ENCODE results near the gene MSH4. TPM values are rescaled to one million over a fixed set of nuclear protein-coding genes. Genes with fewer than 3 reads are reported as not detected.
A peak's percentile ranks its signal among the peaks of the same experiment; 100 is the strongest.
"Not testable (repeated sequence)": the region's sequence is repeated elsewhere in the genome, so short reads cannot be mapped to it uniquely, and the experiment has no call there.

Gene MSH4
- polyA plus RNA-seq, 3 donors = 0.21 to 0.79 (median 0.70) TPM

DNA sequence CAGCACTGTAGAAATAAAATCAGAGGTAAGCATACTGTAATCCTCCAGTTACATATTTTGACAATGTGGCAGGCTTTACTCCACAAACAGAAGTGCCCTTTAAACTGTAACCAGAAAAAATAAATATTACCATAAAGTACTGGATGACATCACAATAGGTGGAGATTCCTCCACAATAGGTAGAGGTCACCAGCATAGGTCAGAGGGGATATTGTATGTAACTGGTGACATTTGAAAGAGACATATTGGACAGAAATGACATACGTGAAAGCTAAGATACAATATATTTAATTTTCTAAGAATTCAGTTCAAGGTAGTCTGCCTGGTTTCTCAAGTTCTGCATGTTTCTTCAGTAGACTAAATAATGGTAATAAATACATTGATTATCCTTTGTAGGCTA, 135.6 kb downstream of the MSH4 start, which contains the start of gene ASB17:
TSS of gene ASB17 (minus strand) at position 101 of the 400 bp plus-strand sequence. CDS start 113 bp downstream, outside the sequence.
- DNase-seq = no peak

DNA sequence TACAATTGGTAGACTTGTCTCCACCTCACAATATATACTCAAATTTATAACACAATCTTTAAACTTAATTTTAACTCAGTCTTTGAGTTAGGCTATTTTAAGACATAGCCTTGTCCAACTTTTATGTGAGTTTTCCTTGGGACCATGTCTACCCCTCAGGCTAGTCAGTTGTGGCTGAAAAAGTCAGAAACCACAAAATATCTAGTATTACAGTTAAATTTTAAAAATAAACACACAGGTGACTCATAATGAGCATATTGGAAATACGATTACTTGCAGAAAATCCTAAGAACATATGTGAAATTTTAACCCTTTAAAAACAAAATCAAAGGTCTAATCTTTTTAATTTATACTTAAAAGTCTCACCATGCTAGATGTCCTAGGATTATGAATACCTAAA, 140.4 kb downstream of the MSH4 start:
- DNase-seq = no peak

DNA sequence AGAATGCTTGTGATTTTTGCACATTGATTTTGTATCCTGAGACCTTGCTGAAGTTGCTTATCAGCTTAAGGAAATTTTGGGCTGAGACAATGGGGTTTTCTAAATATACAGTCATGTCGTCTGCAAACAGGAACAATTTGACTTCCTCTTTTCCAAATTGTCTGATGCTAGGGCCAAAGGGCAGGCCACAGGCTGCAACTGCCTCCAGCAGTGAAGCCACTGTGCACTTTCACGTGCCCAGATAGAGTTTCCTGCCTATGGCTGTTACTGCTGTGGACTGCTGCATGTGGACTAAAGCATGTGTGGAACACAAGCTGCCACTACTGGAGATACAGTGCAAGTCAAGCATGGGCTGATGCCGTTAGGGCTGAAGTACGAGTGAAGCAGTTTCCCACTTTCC, 146.4 kb downstream of the MSH4 start:
- not testable (repeated sequence) for DNase-seq

DNA sequence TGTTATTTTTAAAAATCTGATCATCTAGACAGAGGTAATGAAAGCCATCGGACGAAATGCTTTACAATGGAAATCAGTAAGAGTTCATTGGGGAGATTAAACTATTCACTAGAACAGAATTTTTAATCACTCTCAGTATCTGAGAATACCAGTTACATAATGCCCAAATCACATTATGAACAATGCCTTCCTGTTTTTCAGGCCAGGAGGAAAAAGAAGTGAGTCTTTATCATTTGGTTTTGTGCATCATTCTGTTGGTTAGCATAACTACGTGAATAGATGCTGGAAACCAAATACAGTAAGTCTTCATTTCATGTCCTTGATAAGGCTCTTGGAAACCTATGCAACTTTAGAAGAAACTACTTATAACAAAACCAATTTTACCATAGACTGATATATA, 153.5 kb downstream of the MSH4 start:
- no peak for DNase-seq

DNA sequence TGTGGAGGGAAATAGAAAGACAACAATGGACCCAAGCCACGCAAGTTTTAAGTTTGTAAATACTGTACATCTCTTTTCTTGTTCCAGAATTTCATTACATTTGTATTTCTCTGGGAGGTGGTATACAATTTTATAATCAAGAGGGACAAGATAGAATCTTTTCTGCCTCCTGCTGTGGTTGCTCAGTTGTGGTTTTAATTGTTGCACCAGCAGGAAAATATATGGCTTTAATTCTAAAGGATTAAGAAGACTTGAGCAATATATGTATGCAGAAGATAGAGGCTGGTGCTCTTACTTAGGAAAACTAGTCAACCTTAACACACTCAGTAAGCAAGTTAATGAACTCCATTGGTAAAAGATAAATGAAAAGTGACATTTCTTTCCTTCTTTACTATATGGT, 155.3 kb downstream of the MSH4 start:
- DNase-seq = no peak

DNA sequence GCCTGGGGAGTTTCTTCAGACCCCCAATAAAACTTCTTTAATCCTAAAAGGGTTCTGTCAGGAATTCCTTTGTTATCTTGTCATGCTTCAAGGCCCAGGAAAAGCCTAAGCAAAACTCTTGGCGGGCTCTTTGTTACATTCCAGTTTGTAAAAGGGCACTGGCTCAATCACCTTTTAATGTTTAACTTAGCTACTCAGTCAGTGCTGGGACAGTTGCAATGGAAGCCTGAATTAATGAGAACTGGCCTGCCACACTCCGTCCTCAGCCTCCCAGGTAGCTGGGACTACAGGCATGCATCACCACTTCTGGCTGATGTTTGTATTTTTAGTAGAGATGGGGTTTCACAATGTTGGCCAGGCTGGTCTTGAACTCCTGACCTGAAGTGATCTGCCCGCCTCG, 156.8 kb downstream of the MSH4 start:
- DNase-seq = peak; percentile 15

DNA sequence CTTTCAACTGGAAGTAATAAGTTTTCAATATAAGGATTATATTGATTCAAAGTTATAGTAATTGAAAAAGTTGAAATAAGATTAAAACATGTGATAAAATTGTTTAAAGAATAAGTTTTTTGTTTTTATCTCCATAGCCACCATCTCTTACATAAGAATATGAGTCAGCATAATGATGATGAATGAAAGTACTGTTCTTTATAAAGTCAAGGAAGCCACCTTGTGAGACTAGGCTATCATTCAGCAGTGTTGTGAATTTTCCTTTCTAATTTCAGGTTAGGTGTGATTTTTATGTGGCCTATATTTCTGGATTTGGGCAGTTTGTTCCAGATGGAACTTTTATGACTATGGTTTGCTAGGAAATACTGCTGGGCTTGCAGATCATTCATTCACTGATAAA, 157.9 kb downstream of the MSH4 start:
- no peak for DNase-seq

Other genes with a start within 250 kb of the MSH4 start
- 10 to 100 TPM in 2 of 3 donors, 1 to 10 TPM in 1; 9.6 to 19.9 (median 14.2) TPM for gene SLC44A5, start 185.8 kb upstream of the MSH4 start, polyA plus RNA-seq (ENCODE audit: insufficient read length in 3 of 3)
- gene ACADM, start 72.2 kb upstream of the MSH4 start, polyA plus RNA-seq (ENCODE audit: insufficient read length in 3 of 3) = 100 to 1,000 TPM in 2 of 3 donors, 10 to 100 TPM in 1; 97.0 to 132 (median 115) TPM
- 100 to 1,000 TPM in 1 of 3 donors, 10 to 100 TPM in 2; 77.0 to 101 (median 95.3) TPM for gene RABGGTB, start 10.6 kb upstream of the MSH4 start, polyA plus RNA-seq (ENCODE audit: insufficient read length in 3 of 3)
- not detected for gene ASB17, start 135.5 kb downstream of the MSH4 start, polyA plus RNA-seq (ENCODE audit: insufficient read length in 3 of 3)